K562 (cell line): ENCODE data around the gene TARBP1. TPM values are rescaled to one million over a fixed set of nuclear protein-coding genes. Genes with fewer than 3 reads are reported as not detected.

ENCODE experiments used
- ATAC-seq: fragments of 200-7000 bp; cut with Tn5 transposase; 3 replicates; pipeline ENCODE4 v1.9.1; 2020; ENCODE audit warnings: moderate library complexity
- BruUV-seq: library from RNA; stranded (reverse); fragments of 400-500 nt; replicated peaks from 2 replicates; lab custom pipeline; 2021; lab: Mats Ljungman, UMichigan
- CTCF ChIA-PET: fragments of 300-600 bp; formaldehyde crosslinking; extraction: SDS; loops from one replicate; lab custom pipeline; 2021; ENCODE audit warnings: low intra/inter-chr PET ratio; lab: Yijun Ruan, JAX
- POLR2A ChIA-PET: fragments of 300-600, 350-650 bp; sonication (Branson Sonifier 250); formaldehyde crosslinking; extraction: SDS; loops from one replicate; lab custom pipeline; 2021; ENCODE audit warnings: antibody characterized with exemption, inconsistent platforms; lab: Yijun Ruan, JAX
- DNase-seq, 4 experiments: peaks; one replicate each; pipeline versions ENCODE4 v3.0.0 to v3.0.0-alpha.2; 2011 to 2018; ENCODE audit warnings: low spot score in 3 of 4, mixed read lengths in 3 of 4; ENCODE audit errors: extremely low read depth in 1 of 4
- FAIRE-seq: peaks from 2 replicates; lab custom pipeline; 2011; peaks lifted over from hg19 to GRCh38; lab: Jason Lieb, UNC
- H2AFZ ChIP-seq: 2 replicates; pipeline ENCODE4 v1.6.0; 2011; ENCODE audit warnings: low read depth, low read length, control low read depth, inconsistent platforms
- H3K27ac ChIP-seq: fragments of 200-600 bp; 3 replicates; pipeline ENCODE4 v1.8.0; 2011; ENCODE audit warnings: low read depth, mild to moderate bottlenecking, control low read depth, inconsistent platforms, low read length, moderate library complexity, mixed read lengths; ENCODE audit errors: extremely low read depth
- H3K27me3 ChIP-seq, 2 experiments: fragments of 300-600 bp in 1 of 2; 2 replicates in 1 of 2; 3 replicates in 1 of 2; pipeline versions ENCODE4 v1.6.0 to v1.8.0; 2011; ENCODE audit warnings: inconsistent platforms in 2 of 2, low read length in 2 of 2, mild to moderate bottlenecking in 1 of 2, mixed read lengths in 1 of 2, moderate library complexity in 1 of 2; ENCODE audit not compliant: control insufficient read depth in 2 of 2, insufficient read depth in 2 of 2
- H3K36me3 ChIP-seq: fragments of 300-600 bp; 3 replicates; pipeline ENCODE4 v1.8.0; 2011; ENCODE audit warnings: mild to moderate bottlenecking, low read length, inconsistent platforms; ENCODE audit not compliant: control insufficient read depth, insufficient read depth
- H3K4me1 ChIP-seq, 2 experiments: fragments of 200-600 bp in 1 of 2; replicated peaks in 1 of 2; 2 replicates in 1 of 2; 3 replicates in 1 of 2; pipeline versions ENCODE4 v1.5.1 to v1.8.0; 2011; ENCODE audit warnings: inconsistent platforms in 2 of 2, low read length in 2 of 2, mild to moderate bottlenecking in 1 of 2, mixed read lengths in 1 of 2, moderate library complexity in 1 of 2; ENCODE audit not compliant: control insufficient read depth in 2 of 2, insufficient read depth in 2 of 2
- H3K4me2 ChIP-seq: 2 replicates; pipeline ENCODE4 v1.6.1; 2011; ENCODE audit warnings: low read length, control low read depth, inconsistent platforms, mixed read lengths; ENCODE audit not compliant: insufficient read depth
- H3K4me3 ChIP-seq: fragments of 200-600 bp; sonication (generic), shearing (Covaris generic); 2 replicates; pipeline ENCODE4 v1.5.1; 2016; ENCODE audit warnings: control low read depth, inconsistent platforms
- H3K79me2 ChIP-seq: fragments of 200-600 bp; 3 replicates; pipeline ENCODE4 v1.8.0; 2011; ENCODE audit warnings: low read length, inconsistent platforms; ENCODE audit not compliant: control insufficient read depth, insufficient read depth
- H3K9ac ChIP-seq, 2 experiments: 2 replicates each; pipeline versions ENCODE4 v1.6.0 to v1.6.1; 2011; ENCODE audit warnings: low read depth in 2 of 2, low read length in 2 of 2, control low read depth in 1 of 2, inconsistent platforms in 1 of 2, mild to moderate bottlenecking in 1 of 2, mixed read lengths in 1 of 2; ENCODE audit not compliant: insufficient read depth in 1 of 2
- H3K9me1 ChIP-seq: one replicate; pipeline ENCODE4 v1.6.0; 2011; ENCODE audit warnings: inconsistent platforms, mild to moderate bottlenecking, low read length, moderate library complexity; ENCODE audit not compliant: control insufficient read depth, insufficient read depth
- H3K9me3 ChIP-seq: replicated peaks from 2 replicates; pipeline ENCODE4 v1.5.1; 2011; ENCODE audit warnings: low read depth, low read length, inconsistent platforms; ENCODE audit not compliant: control insufficient read depth, insufficient read depth
- H4K20me1 ChIP-seq: replicated peaks from 2 replicates; pipeline ENCODE4 v1.6.1; 2011; ENCODE audit warnings: low read length, inconsistent platforms, mixed read lengths; ENCODE audit not compliant: control insufficient read depth, insufficient read depth
- ARNT ChIP-seq, 2 experiments: fragments of 450-650 bp; IDR thresholded peaks; 2 replicates each; pipeline ENCODE4 v1.6.1; 2016; ENCODE audit warnings: mild to moderate bottlenecking in 1 of 2
- CBFB ChIP-seq: sonication (generic); formaldehyde crosslinking; IDR thresholded peaks from 2 replicates; pipeline ENCODE4 v1.4.0; 2020; ENCODE audit warnings: mild to moderate bottlenecking, missing genetic modification reagents
- ETS2 ChIP-seq: IDR thresholded peaks from 2 replicates; pipeline ENCODE4 v1.6.1; 2016; ENCODE audit warnings: borderline replicate concordance, missing genetic modification characterization, mild to moderate bottlenecking, moderate library complexity, missing compliant biosample characterization; ENCODE audit not compliant: poor library complexity, severe bottlenecking
- KAT2B ChIP-seq: IDR thresholded peaks from one replicate; pipeline ENCODE4 v1.6.1; 2012; ENCODE audit warnings: low read depth, mild to moderate bottlenecking, control low read depth, inconsistent platforms, low read length, moderate library complexity
- SREBF1 ChIP-seq: fragments of 150-350 bp; IDR thresholded peaks from 2 replicates; pipeline ENCODE4 v1.6.1; 2014; ENCODE audit warnings: antibody characterized with exemption, low read depth, low read length, borderline replicate concordance
- ZNF23 ChIP-seq: fragments of 250-450 bp; sonication (Bioruptor Pico); IDR thresholded peaks from 2 replicates; pipeline ENCODE4 v1.4.0; 2020; ENCODE audit warnings: mild to moderate bottlenecking
- ZNF551 ChIP-seq: fragments of 250-450 bp; sonication (Bioruptor Pico); IDR thresholded peaks from 2 replicates; pipeline ENCODE4 v1.5.0; 2021; ENCODE audit warnings: mild to moderate bottlenecking, moderate library complexity
- WGBS: fragments of 100-300 bp; shearing (Covaris generic); methylation state at CpG from one replicate; pipeline ENCODE4 v1.1.6; 2016; ENCODE audit warnings: low coverage, mixed read lengths; ENCODE audit not compliant: insufficient coverage; ENCODE audit errors: missing lambda C conversion rate; 5-methylcytosine and 5-hydroxymethylcytosine counted together
- in situ Hi-C: fragments of 300-500 bp; cut with MboI; formaldehyde crosslinking; loops from 4 replicates; pipeline ENCODE4 v1.15.0; 2018; ENCODE audit warnings: inconsistent platforms, mixed read lengths
- intact Hi-C: fragments of 100-400 bp; cut with micrococcal nuclease; formaldehyde crosslinking; loops from 2 replicates; pipeline ENCODE4 v1.14.2; 2022
- polyA plus RNA-seq, 8 experiments: library from polyadenylated mRNA; depleted of rRNA in 4 of 8; stranded (reverse) in 5 of 8; unstranded in 3 of 8; fragments of >200 nt; fragmentation: Nextera tagmentation in 2 of 8; fragmentation: Illumina TruSeq in 1 of 8; extraction: Ambion mirVana in 2 of 8; extraction: Trizol in 1 of 8; gene quantifications; 2 replicates each; pipeline versions ENCODE4 v1.2.1 to v1.2.3, GENCODE V29; 2011 to 2014; ENCODE audit warnings: inconsistent platforms in 1 of 8, missing spikeins in 1 of 8
- total RNA-seq, 7 experiments: library from RNA; depleted of rRNA in 6 of 7; stranded (reverse); fragments of >200 nt in 6 of 7; fragmentation: Illumina TruSeq in 2 of 7; extraction: Trizol in 2 of 7; gene quantifications; 2 replicates each; pipeline versions ENCODE4 v1.2.1 to v1.2.3, GENCODE V29; 2011 to 2021; ENCODE audit warnings: low replicate concordance in 1 of 7
- TF ChIP-seq, protein P1 (sequence below), 2 experiments: fragments of 200-800 bp in 1 of 2; sonication (Bioruptor generic) in 1 of 2; sonication (generic) in 1 of 2; formaldehyde crosslinking in 1 of 2; IDR thresholded peaks in 1 of 2; conservative IDR thresholded peaks in 1 of 2; 2 replicates each; pipeline versions ENCODE4 v1.5.0 to v1.6.1; 2016 to 2020; ENCODE audit warnings: missing compliant biosample characterization in 1 of 2, missing genetic modification characterization in 1 of 2, missing genetic modification reagents in 1 of 2
- TF ChIP-seq, protein P2 (sequence below): sonication (generic); formaldehyde crosslinking; IDR thresholded peaks from 2 replicates; pipeline ENCODE4 v1.8.0; 2022; ENCODE audit warnings: mild to moderate bottlenecking, low read depth, missing genetic modification reagents
- TF ChIP-seq, protein P3 (sequence below): sonication (generic); formaldehyde crosslinking; IDR thresholded peaks from 2 replicates; pipeline ENCODE4 v1.8.0; 2022; ENCODE audit warnings: mild to moderate bottlenecking, missing genetic modification reagents

TARBP1 gene
- total and polyA plus RNA-seq, 9 of the 15 experiments (the other 6 are each of a cell fraction or from before 2014, with no cell fraction given) = 8.8 to 48.0 (median 22.9) TPM

- H3K79me2 ChIP-seq = peaks cover 6% of the 10 kb centered on the region; the same call in 1 of the 3 replicates
- BruUV-seq = no TSS peak
- no peak for DNase-seq
- no peak overlapping the region for H2AFZ ChIP-seq
- H3K27me3 ChIP-seq = no peaks in the 10 kb centered on the region
- WGBS = 92% methylated on average over 6 of the region's 6 CpGs
- no peak overlapping the region for H3K4me2 ChIP-seq
- no peak overlapping the region for H3K27ac ChIP-seq
- no peak for FAIRE-seq
- H4K20me1 ChIP-seq = no peaks in the 10 kb centered on the region
- in situ Hi-C loops (no loop called here), intact Hi-C loops (no loop called here)
- CTCF ChIA-PET = no interaction called here
- no peak for ATAC-seq
- no peak overlapping the region for H3K9ac ChIP-seq
- H3K9me3 ChIP-seq = no peaks in the 10 kb centered on the region
- peaks cover 42% of the 10 kb centered on the region for H3K36me3 ChIP-seq
- POLR2A ChIA-PET = interaction anchor here (0.8 to 1.4 kb wide), 4 partner anchors 9 to 41 kb away, joined by 3 to 5 read pairs (median 4); partner anchors contain the start of gene COA6
- no peaks in the 10 kb centered on the region for H3K4me1 ChIP-seq
- no peaks in the 10 kb centered on the region for H3K9me1 ChIP-seq
- no peak overlapping the region for H3K4me3 ChIP-seq
- no peak for TF ChIP-seq CBFB (CRISPR knock-in tag)
- no peak for TF ChIP-seq ARNT (IDR thresholded peaks at IDR 0.05)
- no peak for TF ChIP-seq ZNF551
- TF ChIP-seq, protein P1, sequence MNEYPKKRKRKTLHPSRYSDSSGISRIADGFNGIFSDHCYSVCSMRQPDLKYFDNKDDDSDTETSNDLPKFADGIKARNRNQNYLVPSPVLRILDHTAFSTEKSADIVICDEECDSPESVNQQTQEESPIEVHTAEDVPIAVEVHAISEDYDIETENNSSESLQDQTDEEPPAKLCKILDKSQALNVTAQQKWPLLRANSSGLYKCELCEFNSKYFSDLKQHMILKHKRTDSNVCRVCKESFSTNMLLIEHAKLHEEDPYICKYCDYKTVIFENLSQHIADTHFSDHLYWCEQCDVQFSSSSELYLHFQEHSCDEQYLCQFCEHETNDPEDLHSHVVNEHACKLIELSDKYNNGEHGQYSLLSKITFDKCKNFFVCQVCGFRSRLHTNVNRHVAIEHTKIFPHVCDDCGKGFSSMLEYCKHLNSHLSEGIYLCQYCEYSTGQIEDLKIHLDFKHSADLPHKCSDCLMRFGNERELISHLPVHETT (CRISPR knock-in tag; conservative IDR thresholded peaks at IDR 0.05 in 1 of 2, IDR thresholded peaks at IDR 0.05 in 1 of 2) = no peak
- TF ChIP-seq, protein P2, sequence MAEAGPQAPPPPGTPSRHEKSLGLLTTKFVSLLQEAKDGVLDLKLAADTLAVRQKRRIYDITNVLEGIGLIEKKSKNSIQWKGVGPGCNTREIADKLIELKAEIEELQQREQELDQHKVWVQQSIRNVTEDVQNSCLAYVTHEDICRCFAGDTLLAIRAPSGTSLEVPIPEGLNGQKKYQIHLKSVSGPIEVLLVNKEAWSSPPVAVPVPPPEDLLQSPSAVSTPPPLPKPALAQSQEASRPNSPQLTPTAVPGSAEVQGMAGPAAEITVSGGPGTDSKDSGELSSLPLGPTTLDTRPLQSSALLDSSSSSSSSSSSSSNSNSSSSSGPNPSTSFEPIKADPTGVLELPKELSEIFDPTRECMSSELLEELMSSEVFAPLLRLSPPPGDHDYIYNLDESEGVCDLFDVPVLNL = no peak
- TF ChIP-seq KAT2B = no peak
- no peak for TF ChIP-seq ETS2 (tag)
- TF ChIP-seq, protein P3, sequence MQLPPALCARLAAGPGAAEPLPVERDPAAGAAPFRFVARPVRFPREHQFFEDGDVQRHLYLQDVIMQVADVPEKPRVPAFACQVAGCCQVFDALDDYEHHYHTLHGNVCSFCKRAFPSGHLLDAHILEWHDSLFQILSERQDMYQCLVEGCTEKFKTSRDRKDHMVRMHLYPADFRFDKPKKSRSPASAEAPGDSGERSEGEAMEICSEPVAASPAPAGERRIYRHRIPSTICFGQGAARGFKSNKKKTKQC (CRISPR knock-in tag) = no peak
- TF ChIP-seq SREBF1 = no peak
- TF ChIP-seq ZNF23 (CRISPR knock-in tag) = no peak
These were observed 92.9 kb downstream of the TARBP1 start for GRCh38 chr1:234386122-234386521.
